ENCODE measurements around the gene MAPK13.

The MAPK13 gene

DNA sequence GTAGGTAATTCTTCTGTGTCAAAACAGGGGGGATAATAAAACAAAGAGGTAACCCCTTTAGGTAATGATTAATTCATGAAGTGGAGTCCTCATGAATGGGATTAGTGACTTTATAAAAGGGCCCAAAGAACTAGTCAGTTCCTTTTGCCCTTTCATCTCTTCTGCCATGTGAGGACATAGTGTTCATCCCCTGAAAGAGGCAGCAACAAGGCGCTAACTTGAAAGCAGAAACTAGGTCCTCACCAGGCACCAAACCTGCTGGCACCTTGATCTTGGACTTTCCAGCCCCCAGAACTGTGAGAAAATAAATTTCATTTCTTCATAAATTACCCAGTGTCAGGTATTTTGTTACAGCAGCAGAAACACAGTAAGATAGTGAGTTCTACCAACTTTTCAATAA lies 49.8 kb downstream of the MAPK13 start:
- in situ Hi-C loops (cut with MboI; ENCODE audit: low pct_unique_long_range_greater_than_20kb, low sequenced_read_pairs, unreplicated experiment), result no loop called here
- TF ChIP-seq, protein P1, sequence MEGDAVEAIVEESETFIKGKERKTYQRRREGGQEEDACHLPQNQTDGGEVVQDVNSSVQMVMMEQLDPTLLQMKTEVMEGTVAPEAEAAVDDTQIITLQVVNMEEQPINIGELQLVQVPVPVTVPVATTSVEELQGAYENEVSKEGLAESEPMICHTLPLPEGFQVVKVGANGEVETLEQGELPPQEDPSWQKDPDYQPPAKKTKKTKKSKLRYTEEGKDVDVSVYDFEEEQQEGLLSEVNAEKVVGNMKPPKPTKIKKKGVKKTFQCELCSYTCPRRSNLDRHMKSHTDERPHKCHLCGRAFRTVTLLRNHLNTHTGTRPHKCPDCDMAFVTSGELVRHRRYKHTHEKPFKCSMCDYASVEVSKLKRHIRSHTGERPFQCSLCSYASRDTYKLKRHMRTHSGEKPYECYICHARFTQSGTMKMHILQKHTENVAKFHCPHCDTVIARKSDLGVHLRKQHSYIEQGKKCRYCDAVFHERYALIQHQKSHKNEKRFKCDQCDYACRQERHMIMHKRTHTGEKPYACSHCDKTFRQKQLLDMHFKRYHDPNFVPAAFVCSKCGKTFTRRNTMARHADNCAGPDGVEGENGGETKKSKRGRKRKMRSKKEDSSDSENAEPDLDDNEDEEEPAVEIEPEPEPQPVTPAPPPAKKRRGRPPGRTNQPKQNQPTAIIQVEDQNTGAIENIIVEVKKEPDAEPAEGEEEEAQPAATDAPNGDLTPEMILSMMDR (IDR thresholded peaks at IDR 0.05; ENCODE audit: extremely low read depth, insufficient read depth, missing control alignments), result no peak
- DNase-seq (ENCODE audit: low spot score), result no peak

DNA sequence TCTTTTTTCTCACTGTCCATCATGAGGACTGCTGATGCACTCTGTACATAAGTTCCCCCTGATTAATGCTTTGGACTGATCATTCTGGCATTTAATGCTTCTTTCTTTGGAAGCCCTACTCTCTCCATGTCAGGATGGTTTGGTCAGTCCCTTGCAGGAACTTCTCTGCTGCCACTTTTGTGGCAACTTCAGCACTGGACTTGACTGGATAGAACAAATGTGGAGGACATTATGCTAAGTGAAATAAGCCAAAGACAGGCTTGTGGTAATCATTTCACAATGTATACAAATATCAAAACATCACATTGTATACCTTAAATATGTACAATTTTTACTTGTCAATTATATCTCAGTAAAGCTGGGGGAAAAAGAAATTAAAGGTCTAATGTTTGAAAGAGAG lies 54.0 kb downstream of the MAPK13 start:
- TF ChIP-seq, protein P1 (IDR thresholded peaks at IDR 0.05; ENCODE audit: extremely low read depth, insufficient read depth, missing control alignments), result no peak
- no peak for DNase-seq (ENCODE audit: low spot score)
- in situ Hi-C loops (cut with MboI; ENCODE audit: low pct_unique_long_range_greater_than_20kb, low sequenced_read_pairs, unreplicated experiment), result no loop called here

DNA sequence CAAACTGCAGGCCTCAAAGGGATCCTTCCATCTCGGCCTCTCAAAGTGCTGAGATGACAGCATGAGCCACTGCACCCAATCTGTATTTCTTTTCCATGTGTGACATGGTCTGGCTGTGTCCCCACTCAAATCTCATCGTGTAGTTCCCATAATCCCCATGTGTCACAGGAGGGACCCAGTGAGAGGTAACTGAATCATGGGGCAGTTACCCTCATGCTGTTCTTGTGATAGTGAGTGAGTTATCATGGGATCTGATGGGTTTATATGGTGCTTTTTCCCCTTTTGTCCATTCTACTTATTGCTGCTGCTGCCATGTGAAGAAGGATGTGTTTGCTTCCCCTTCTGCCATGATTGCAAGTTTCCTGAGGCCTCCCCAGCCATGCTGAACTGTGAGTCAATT lies 55.9 kb downstream of the MAPK13 start:
- DNase-seq (ENCODE audit: low spot score), result no peak
- TF ChIP-seq, protein P1 (IDR thresholded peaks at IDR 0.05; ENCODE audit: extremely low read depth, insufficient read depth, missing control alignments), result no peak
- in situ Hi-C loops (cut with MboI; ENCODE audit: low pct_unique_long_range_greater_than_20kb, low sequenced_read_pairs, unreplicated experiment), result no loop called here

DNA sequence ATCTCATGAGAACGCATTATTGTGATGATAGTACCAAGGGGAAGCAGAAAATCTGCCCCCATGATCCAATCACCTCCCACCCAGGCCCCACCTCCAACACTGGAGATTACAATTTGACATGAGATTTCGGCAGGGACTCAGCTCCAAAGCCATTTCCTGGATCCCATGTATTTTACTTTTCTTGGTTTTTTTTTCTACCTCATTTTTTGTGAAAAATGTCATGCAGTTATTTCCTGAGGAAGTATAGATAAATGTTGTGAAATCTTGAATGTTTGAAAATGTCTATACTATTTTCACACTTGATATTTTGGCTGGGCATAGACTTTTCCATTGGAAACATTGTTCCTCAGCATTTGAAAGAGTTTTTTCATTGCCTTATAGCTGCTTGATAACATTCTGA lies 57.1 kb downstream of the MAPK13 start:
- in situ Hi-C loops (cut with MboI; ENCODE audit: low pct_unique_long_range_greater_than_20kb, low sequenced_read_pairs, unreplicated experiment), result no loop called here
- TF ChIP-seq, protein P1 (IDR thresholded peaks at IDR 0.05; ENCODE audit: extremely low read depth, insufficient read depth, missing control alignments), result no peak
- DNase-seq (ENCODE audit: low spot score), result no peak

Measured in GM13977 (cell line).